H1 (cell line): ENCODE measurements around the gene GRM8. TPM values are rescaled to one million over a fixed set of nuclear protein-coding genes. Genes with fewer than 3 reads are reported as not detected.

ENCODE experiments used
- CTCF ChIA-PET: fragments of 300-600 bp; sonication (Branson Sonifier 250); formaldehyde crosslinking; loops from one replicate; lab custom pipeline; 2021; ENCODE audit not compliant: partially characterized antibody; lab: Charles Lee
- POLR2A ChIA-PET: fragments of 300-600 bp; sonication (Branson Sonifier 250); formaldehyde crosslinking; loops from one replicate; lab custom pipeline; 2021; ENCODE audit warnings: inconsistent platforms; ENCODE audit not compliant: partially characterized antibody; lab: Charles Lee
- DNase-seq, 2 experiments: peaks; one replicate each; pipeline versions ENCODE4 v3.0.0 to v3.0.0-alpha.2; 2010 to 2022; ENCODE audit warnings: low spot score in 2 of 2, low read depth in 1 of 2, mixed read lengths in 1 of 2
- FAIRE-seq: peaks from 2 replicates; lab custom pipeline; 2011; peaks lifted over from hg19 to GRCh38; lab: Jason Lieb, UNC
- H2AFZ ChIP-seq: 2 replicates; pipeline ENCODE4 v1.8.1; 2012; ENCODE audit warnings: low read length, inconsistent platforms
- H2AK5ac ChIP-seq: 2 replicates; pipeline ENCODE4 v1.6.1; 2013; ENCODE audit warnings: low read depth, low read length
- H2BK120ac ChIP-seq: replicated peaks from 2 replicates; pipeline ENCODE3; 2013; ENCODE audit warnings: low read depth, low read length, inconsistent platforms
- H2BK12ac ChIP-seq: 2 replicates; pipeline ENCODE4 v1.6.1; 2013; ENCODE audit warnings: low read depth, low read length
- H2BK15ac ChIP-seq: 2 replicates; pipeline ENCODE4 v1.6.1; 2013; ENCODE audit warnings: low read length
- H2BK20ac ChIP-seq: 2 replicates; pipeline ENCODE4 v1.6.1; 2013; ENCODE audit warnings: low read length
- H2BK5ac ChIP-seq: 2 replicates; pipeline ENCODE4 v1.6.1; 2013; ENCODE audit warnings: low read depth, low read length
- H3K14ac ChIP-seq: 2 replicates; pipeline ENCODE4 v1.6.1; 2013; ENCODE audit warnings: inconsistent platforms; ENCODE audit not compliant: insufficient read length
- H3K18ac ChIP-seq: 2 replicates; pipeline ENCODE4 v1.6.1; 2013; ENCODE audit warnings: low read length; ENCODE audit errors: extremely low read depth
- H3K23ac ChIP-seq: 2 replicates; pipeline ENCODE4 v1.6.1; 2013; ENCODE audit warnings: inconsistent platforms; ENCODE audit not compliant: insufficient read length
- H3K23me2 ChIP-seq: 2 replicates; pipeline ENCODE4 v1.6.1; 2013; ENCODE audit warnings: low read depth, low read length
- H3K27ac ChIP-seq: 2 replicates; pipeline ENCODE4 v1.6.1; 2011; ENCODE audit warnings: low read depth, low read length, inconsistent platforms
- H3K27me3 ChIP-seq, 4 experiments: replicated peaks in 1 of 4; 1 replicate in 1 of 4; 2 replicates in 3 of 4; pipeline versions ENCODE4 v1.6.1 to v1.8.1; 2011 to 2013; ENCODE audit warnings: low read length in 3 of 4, mild to moderate bottlenecking in 3 of 4, inconsistent platforms in 2 of 4, mixed read lengths in 2 of 4, moderate library complexity in 1 of 4; ENCODE audit not compliant: control insufficient read depth in 3 of 4, insufficient read depth in 3 of 4; ENCODE audit errors: extremely low read depth in 1 of 4
- H3K36me3 ChIP-seq, 4 experiments: 2 replicates each; pipeline versions ENCODE4 v1.6.1 to v1.8.1; 2011 to 2013; ENCODE audit warnings: mild to moderate bottlenecking in 4 of 4, low read length in 3 of 4, moderate library complexity in 2 of 4, control low read depth in 1 of 4, inconsistent platforms in 1 of 4; ENCODE audit not compliant: insufficient read depth in 4 of 4, control insufficient read depth in 2 of 4
- H3K4ac ChIP-seq: replicated peaks from 2 replicates; pipeline ENCODE3; 2013; ENCODE audit warnings: low read length, low read depth, mixed read lengths, inconsistent platforms; ENCODE audit not compliant: insufficient read length
- H3K4me1 ChIP-seq, 4 experiments: replicated peaks in 1 of 4; 1 replicate in 1 of 4; 2 replicates in 3 of 4; pipeline versions ENCODE4 v1.6.1 to v1.8.1; 2011 to 2013; ENCODE audit warnings: low read length in 3 of 4, inconsistent platforms in 2 of 4, mixed read lengths in 1 of 4; ENCODE audit not compliant: insufficient read depth in 4 of 4, control insufficient read depth in 3 of 4
- H3K4me2 ChIP-seq, 2 experiments: 2 replicates each; pipeline versions ENCODE4 v1.6.1 to v1.8.1; 2011 to 2013; ENCODE audit warnings: low read depth in 2 of 2, low read length in 2 of 2, control low read depth in 1 of 2, inconsistent platforms in 1 of 2, mild to moderate bottlenecking in 1 of 2; ENCODE audit not compliant: insufficient read depth in 1 of 2
- H3K4me3 ChIP-seq, 4 experiments: fragments of 200-600, 300-600 bp in 1 of 4; sonication (generic), shearing (Covaris generic), sonication (Bioruptor Twin) in 1 of 4; 2 replicates each; pipeline versions ENCODE4 v1.5.1 to v1.8.1; 2011 to 2016; ENCODE audit warnings: low read length in 4 of 4, low read depth in 3 of 4, control low read depth in 2 of 4, inconsistent platforms in 2 of 4, mild to moderate bottlenecking in 2 of 4, mixed read lengths in 1 of 4, moderate library complexity in 1 of 4; ENCODE audit not compliant: insufficient read depth in 2 of 4; ENCODE audit errors: extremely low read depth in 1 of 4
- H3K56ac ChIP-seq: replicated peaks from 2 replicates; pipeline ENCODE3; 2013; ENCODE audit warnings: low read depth, mild to moderate bottlenecking, mixed read lengths, low read length, inconsistent platforms; ENCODE audit not compliant: insufficient read length
- H3K79me1 ChIP-seq: 2 replicates; pipeline ENCODE4 v1.6.1; 2013; ENCODE audit warnings: low read depth, low read length, control low read depth
- H3K79me2 ChIP-seq, 2 experiments: 2 replicates each; pipeline versions ENCODE4 v1.6.1 to v1.8.1; 2012 to 2013; ENCODE audit warnings: low read length in 2 of 2, mild to moderate bottlenecking in 2 of 2, inconsistent platforms in 1 of 2; ENCODE audit not compliant: insufficient read depth in 2 of 2, control insufficient read depth in 1 of 2
- H3K9ac ChIP-seq, 4 experiments: replicated peaks in 1 of 4; 1 replicate in 1 of 4; 2 replicates in 3 of 4; pipeline versions ENCODE4 v1.6.1 to v1.8.1; 2011 to 2013; ENCODE audit warnings: low read depth in 3 of 4, low read length in 3 of 4, control low read depth in 2 of 4, mild to moderate bottlenecking in 2 of 4, moderate library complexity in 2 of 4, inconsistent platforms in 1 of 4; ENCODE audit errors: extremely low read depth in 1 of 4
- H3K9me3 ChIP-seq, 2 experiments: 2 replicates each; pipeline versions ENCODE4 v1.6.1 to v1.8.1; 2012 to 2013; ENCODE audit warnings: mild to moderate bottlenecking in 2 of 2, moderate library complexity in 2 of 2, control low read depth in 1 of 2, inconsistent platforms in 1 of 2, low read depth in 1 of 2, low read length in 1 of 2, mixed read lengths in 1 of 2; ENCODE audit not compliant: insufficient read depth in 2 of 2
- H4K20me1 ChIP-seq, 2 experiments: replicated peaks in 1 of 2; 2 replicates each; pipeline versions ENCODE3 to v1.8.1; 2011 to 2013; ENCODE audit warnings: inconsistent platforms in 2 of 2, low read length in 2 of 2, mild to moderate bottlenecking in 1 of 2; ENCODE audit not compliant: insufficient read depth in 2 of 2, control insufficient read depth in 1 of 2
- H4K5ac ChIP-seq: 2 replicates; pipeline ENCODE4 v1.6.1; 2013; ENCODE audit warnings: low read length, low read depth, mixed read lengths, inconsistent platforms; ENCODE audit not compliant: insufficient read length
- H4K8ac ChIP-seq: 2 replicates; pipeline ENCODE4 v1.8.0; 2013; ENCODE audit warnings: mild to moderate bottlenecking, moderate library complexity, low read length, inconsistent platforms; ENCODE audit not compliant: insufficient read depth; ENCODE audit errors: extremely low read depth
- H4K91ac ChIP-seq: replicated peaks from 2 replicates; pipeline ENCODE3; 2013; ENCODE audit warnings: low read length, mixed read lengths, inconsistent platforms; ENCODE audit not compliant: insufficient read length
- CBX8 ChIP-seq: fragments of 300-800, 300-1000 bp; sonication (generic); IDR thresholded peaks from 2 replicates; pipeline ENCODE4 v1.7.1; 2016; ENCODE audit warnings: low read depth, low read length, borderline replicate concordance
- FOSL1 ChIP-seq: IDR thresholded peaks from 2 replicates; pipeline ENCODE4 v1.6.1; 2011; ENCODE audit warnings: mild to moderate bottlenecking, low read depth, low read length, moderate library complexity; ENCODE audit not compliant: insufficient read depth
- JUND ChIP-seq: IDR thresholded peaks from 2 replicates; pipeline ENCODE4 v1.6.1; 2011; ENCODE audit warnings: mild to moderate bottlenecking, improper control_type of control experiment, low read length
- KDM4A ChIP-seq: IDR thresholded peaks from one replicate; pipeline ENCODE4 v1.7.1; 2012; ENCODE audit warnings: low read depth, mild to moderate bottlenecking, moderate library complexity, low read length, inconsistent platforms; ENCODE audit not compliant: severe bottlenecking
- RAD21 ChIP-seq, 2 experiments: IDR thresholded peaks in 1 of 2; conservative IDR thresholded peaks in 1 of 2; 2 replicates each; pipeline ENCODE4 v1.6.1; 2011; ENCODE audit warnings: low read depth in 2 of 2, low read length in 2 of 2, improper control_type of control experiment in 1 of 2, inconsistent platforms in 1 of 2, mild to moderate bottlenecking in 1 of 2, moderate library complexity in 1 of 2
- SP1 ChIP-seq: IDR thresholded peaks from 2 replicates; pipeline ENCODE4 v1.6.1; 2011; ENCODE audit warnings: low read depth, low read length
- SP2 ChIP-seq: IDR thresholded peaks from 2 replicates; pipeline ENCODE4 v1.6.1; 2012; ENCODE audit warnings: mild to moderate bottlenecking, low read length, inconsistent platforms
- SP4 ChIP-seq: IDR thresholded peaks from 2 replicates; pipeline ENCODE4 v1.6.1; 2012; ENCODE audit warnings: low read length, inconsistent platforms
- SRF ChIP-seq: IDR thresholded peaks from 2 replicates; pipeline ENCODE4 v1.6.1; 2011; ENCODE audit warnings: mild to moderate bottlenecking, low read depth, low read length, moderate library complexity
- SUZ12 ChIP-seq: fragments of 200-600 bp; sonication (generic); IDR thresholded peaks from 2 replicates; pipeline ENCODE4 v1.6.1; 2012; ENCODE audit warnings: mild to moderate bottlenecking, inconsistent platforms, low read length, moderate library complexity, mixed read lengths
- TAF1 ChIP-seq: IDR thresholded peaks from 2 replicates; pipeline ENCODE4 v1.6.1; 2011; ENCODE audit warnings: mild to moderate bottlenecking, low read depth, low read length
- TBP ChIP-seq: IDR thresholded peaks from 2 replicates; pipeline ENCODE4 v1.6.1; 2011; ENCODE audit warnings: low read depth, low read length, improper control_type of control experiment
- TEAD4 ChIP-seq: IDR thresholded peaks from 2 replicates; pipeline ENCODE4 v1.6.1; 2012; ENCODE audit warnings: low read depth, low read length, inconsistent platforms, mixed read lengths
- USF2 ChIP-seq: IDR thresholded peaks from 2 replicates; pipeline ENCODE4 v1.6.1; 2011; ENCODE audit warnings: low read length, improper control_type of control experiment
- WGBS, 2 experiments: shearing (Covaris generic) in 1 of 2; methylation state at CpG; one replicate each; pipeline versions ENCODE4 v1.1.6 to v1.1.7; 2013 to 2015; ENCODE audit warnings: low lambda C conversion rate in 2 of 2, mixed read lengths in 2 of 2, inconsistent platforms in 1 of 2, low coverage in 1 of 2, missing lambda C conversion rate in 1 of 2; ENCODE audit not compliant: insufficient replicate concordance in 2 of 2, insufficient coverage in 1 of 2, insufficient read length in 1 of 2; ENCODE audit errors: extremely low coverage in 1 of 2, missing lambda C conversion rate in 1 of 2; 5-methylcytosine and 5-hydroxymethylcytosine counted together
- polyA plus RNA-seq, 7 experiments: library from polyadenylated mRNA; depleted of rRNA in 3 of 7; stranded (reverse) in 5 of 7; unstranded in 2 of 7; fragments of >200 nt in 5 of 7; fragments of 200-250 nt in 2 of 7; gene quantifications; 1 replicate in 5 of 7; 2 replicates in 1 of 7; 4 replicates in 1 of 7; pipeline versions ENCODE4 v1.2.1 to v1.2.3, GENCODE V29; 2011 to 2013; ENCODE audit warnings: missing spikeins in 2 of 7, mixed read lengths in 2 of 7
- total RNA-seq: library from RNA; stranded (reverse); fragmentation: NEBNext Ultra II Directional; extraction: Animal tissue kit (Norgen Biotek cat#: 25700); gene quantifications from 2 replicates; pipeline ENCODE4 v1.2.1, GENCODE V29; 2021

The GRM8 gene
- total and polyA plus RNA-seq, 2 of the 8 experiments (the other 6 are each of a cell fraction or from before 2014, with no cell fraction given), result 2.6 to 2.8 TPM

- Histone ChIP-seq H3K9me3 (no peaks in the 10 kb centered on the region), H3K14ac (no peak overlapping the region), H3K23ac (no peak overlapping the region), H3K4me3 (no peak overlapping the region), H3K18ac (no peak overlapping the region), H2BK15ac (no peak overlapping the region), H2BK120ac (no peak overlapping the region), H3K56ac (no peak overlapping the region), H2BK5ac (no peak overlapping the region), H3K27me3 (no peaks in the 10 kb centered on the region), H4K20me1 (no peaks in the 10 kb centered on the region), H2BK20ac (no peak overlapping the region), H3K4ac (no peak overlapping the region), H3K27ac (no peak overlapping the region), H3K9ac (no peak overlapping the region), H3K23me2 (no peaks in the 10 kb centered on the region), H3K79me2 (no peaks in the 10 kb centered on the region), H3K36me3 (no peaks in the 10 kb centered on the region), H4K5ac (no peak overlapping the region), H4K8ac (no peak overlapping the region), H4K91ac (no peak overlapping the region), H2BK12ac (no peak overlapping the region), H3K79me1 (no peaks in the 10 kb centered on the region), H2AK5ac (no peak overlapping the region), H3K4me2 (no peak overlapping the region), H3K4me1 (peaks cover 0 to 5% (median 3%) of the 10 kb centered on the region in 4 experiments; a peak in 3 of 7 replicates), H2AFZ (no peak overlapping the region)
- DNase-seq (no peak), FAIRE-seq (no peak)
- ChIA-PET POLR2A (no interaction called here), CTCF (no interaction called here)
- 92% methylated on average over 3 of the region's 3 CpGs; no CpG with 5 or more reads in 1 of the 2 experiments for WGBS, 2 experiments
- no peak for TF ChIP-seq TBP
- no peak for TF ChIP-seq USF2
- TF ChIP-seq JUND, result no peak
- TF ChIP-seq TEAD4, result no peak
- TF ChIP-seq SP1, result no peak
- TF ChIP-seq FOSL1, result no peak
- TF ChIP-seq RAD21 (IDR thresholded peaks at IDR 0.05 in 1 of 2, conservative IDR thresholded peaks at IDR 0.05 in 1 of 2; ENCODE audit: low read depth in 2 of 2, low read length in 2 of 2), result no peak
- TF ChIP-seq KDM4A, result no peak
- TF ChIP-seq CBX8, result no peak
- no peak for TF ChIP-seq SP4
- TF ChIP-seq SRF, result no peak
- TF ChIP-seq SP2, result no peak
- TF ChIP-seq SUZ12, result no peak
- TF ChIP-seq TAF1, result no peak
Observed at GRCh38 chr7:126659124-126659523, 593.6 kb downstream of the GRM8 start.
